Left cardiac atrium (tissue), 4 donors: ENCODE measurements around the gene ALG9. TPM values are rescaled to one million over a fixed set of nuclear protein-coding genes. Genes with fewer than 3 reads are reported as not detected.
"Not testable (repeated sequence)": the region's sequence is repeated elsewhere in the genome, so short reads cannot be mapped to it uniquely, and the experiment has no call there.

Source experiments
- ATAC-seq, 2 donors: fragments of 200-7000 bp; cut with Tn5 transposase; one replicate each; pipeline ENCODE4 v1.9.1; 2020; ENCODE audit warnings: mild to moderate bottlenecking in 2 of 2, moderate library complexity in 2 of 2
- DNase-seq: peaks from one replicate; pipeline ENCODE4 v3.0.0-alpha.2; 2020
- intact Hi-C, 2 donors: fragments of 100-400 bp; cut with DNase I; formaldehyde crosslinking; loops; one replicate each; pipeline versions ENCODE4 v1.14.1 to v1.15.1; 2022 to 2023
- total RNA-seq, 2 donors: library from RNA; stranded (reverse); fragmentation: NEBNext Ultra II Directional; extraction: Animal tissue kit (Norgen Biotek cat#: 25700); gene quantifications; one replicate each; pipeline ENCODE4 v1.2.1, GENCODE V29; 2021
- donor health status: DM: no; HTN: yes; CAD: no.
- donor health status: DM: no; HTN: yes; CAD: no; lungs with severe emphysema.
- donor health status: DM: yes; HTN: yes; CAD: no.
- donor health status: Dilated cardiomyopathy.

Gene ALG9
- total RNA-seq, 2 donors from 2014 or later = 31.5 to 116 TPM

DNA sequence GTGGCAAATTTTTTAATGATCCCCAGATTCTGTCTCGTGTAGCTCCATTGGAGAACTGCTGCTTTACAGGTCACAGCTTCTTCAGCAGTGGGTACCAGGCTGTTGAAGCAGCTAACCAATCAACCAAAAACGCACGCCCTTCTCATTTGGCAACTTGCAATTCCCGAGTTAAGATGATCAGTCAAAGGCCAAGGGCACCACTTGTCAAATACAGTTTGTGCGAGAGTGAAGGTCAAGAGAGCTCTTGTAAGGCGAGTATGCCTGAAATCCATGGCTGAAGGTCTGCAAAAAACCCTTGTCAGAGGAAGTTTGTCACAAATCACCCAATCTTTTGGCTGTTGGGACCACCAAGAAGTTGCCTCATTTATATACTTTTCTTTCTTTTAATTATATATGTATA is 92.3 kb downstream of the ALG9 start:
- intact Hi-C loops = loop anchor here in 1 of 2 donors (5.0 kb wide), 2 partner anchors 63 to 177 kb away; partner anchors contain the start of gene SIK2
- DNase-seq = no peak
- ATAC-seq = no peak

DNA sequence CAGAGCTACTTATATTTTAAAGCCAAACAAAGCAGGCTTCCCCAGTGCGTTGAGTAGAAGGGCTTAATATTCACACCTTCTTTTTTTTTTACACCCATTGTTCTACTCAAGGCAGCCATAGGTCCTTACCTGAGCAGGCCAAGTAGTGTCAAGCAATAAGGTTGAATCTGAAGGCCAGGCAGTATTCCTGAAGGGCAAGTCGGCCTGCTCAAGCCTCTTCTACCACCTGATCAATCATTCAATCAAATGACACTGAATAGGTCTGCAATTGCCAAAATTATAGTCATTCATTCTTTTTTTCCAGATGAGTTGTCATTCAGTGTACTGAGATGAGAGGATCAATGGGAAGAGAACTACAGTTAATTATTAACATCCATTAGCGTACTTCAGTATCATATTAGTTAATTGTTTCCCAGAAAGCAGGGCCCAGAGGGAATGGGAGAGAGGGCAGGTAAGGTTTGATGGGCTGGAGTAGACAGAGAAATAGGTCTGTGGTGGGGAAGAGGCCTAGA is 93.3 kb downstream of the ALG9 start:
- no peak for ATAC-seq
- intact Hi-C loops = loop anchor here in 1 of 2 donors (5.0 kb wide), 2 partner anchors 64 to 176 kb away; partner anchors contain the start of gene SIK2

DNA sequence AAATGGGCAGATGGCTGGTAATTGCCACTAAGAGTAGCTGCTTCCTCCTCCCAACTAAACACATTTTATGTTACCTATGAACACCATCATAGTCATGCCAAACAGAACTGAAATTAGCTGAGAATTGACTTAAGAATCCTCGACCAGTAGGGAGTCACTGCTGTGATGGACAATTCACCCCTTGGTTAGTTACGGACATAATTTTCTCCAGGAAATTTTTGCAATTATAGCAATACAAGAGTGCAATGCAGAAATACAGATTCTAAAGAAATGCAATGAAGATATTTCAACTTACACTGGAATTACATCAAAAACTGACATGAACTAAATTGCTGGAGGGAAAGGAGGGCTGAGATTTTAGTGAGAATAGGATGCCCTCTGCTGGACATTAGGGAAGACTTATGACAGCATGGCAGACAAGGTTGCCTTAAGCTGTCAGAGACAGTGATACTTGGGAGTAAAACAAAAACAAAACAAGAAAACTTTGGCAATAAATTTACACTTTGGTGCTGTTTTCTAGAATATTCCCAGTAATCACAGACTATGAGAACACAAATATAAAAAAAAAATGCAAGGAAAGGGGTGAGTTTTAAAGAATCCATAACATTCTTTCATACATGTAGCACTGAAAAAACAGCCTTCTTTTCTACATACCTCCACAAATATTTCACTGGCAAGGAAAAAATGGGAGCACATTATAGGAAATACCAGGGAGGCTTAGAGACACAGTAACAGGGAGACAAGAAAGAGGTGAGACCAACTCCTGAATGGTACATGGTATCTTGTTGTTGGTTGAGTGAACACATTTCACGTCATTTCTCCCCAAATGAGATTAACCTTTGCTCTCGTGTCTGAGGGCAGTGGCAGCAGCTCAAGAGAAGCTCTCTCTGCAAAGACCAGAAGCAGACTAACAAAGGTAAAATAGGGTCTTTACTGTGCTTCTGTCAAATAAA is 94.0 kb downstream of the ALG9 start:
- ATAC-seq (peak; percentile 84 to 88), DNase-seq (no peak)
- intact Hi-C loops = loop anchor here (1.0 to 5.0 kb wide), 3 partner anchors 65 to 175 kb away; partner anchors contain the start of gene SIK2 (in 2 of the 2)

More for the DNA sequence above, 93.3 kb downstream of the ALG9 start:
- DNase-seq = no peak

- intact Hi-C loops = loop anchor here (1.0 to 5.0 kb wide), 3 partner anchors 66 to 174 kb away; partner anchors contain the start of gene SIK2 (in 2 of the 2)
- DNase-seq (no peak), ATAC-seq (no peak)
Measured at GRCh38 chr11:111776398-111777093, 94.8 kb downstream of the ALG9 start.

DNA sequence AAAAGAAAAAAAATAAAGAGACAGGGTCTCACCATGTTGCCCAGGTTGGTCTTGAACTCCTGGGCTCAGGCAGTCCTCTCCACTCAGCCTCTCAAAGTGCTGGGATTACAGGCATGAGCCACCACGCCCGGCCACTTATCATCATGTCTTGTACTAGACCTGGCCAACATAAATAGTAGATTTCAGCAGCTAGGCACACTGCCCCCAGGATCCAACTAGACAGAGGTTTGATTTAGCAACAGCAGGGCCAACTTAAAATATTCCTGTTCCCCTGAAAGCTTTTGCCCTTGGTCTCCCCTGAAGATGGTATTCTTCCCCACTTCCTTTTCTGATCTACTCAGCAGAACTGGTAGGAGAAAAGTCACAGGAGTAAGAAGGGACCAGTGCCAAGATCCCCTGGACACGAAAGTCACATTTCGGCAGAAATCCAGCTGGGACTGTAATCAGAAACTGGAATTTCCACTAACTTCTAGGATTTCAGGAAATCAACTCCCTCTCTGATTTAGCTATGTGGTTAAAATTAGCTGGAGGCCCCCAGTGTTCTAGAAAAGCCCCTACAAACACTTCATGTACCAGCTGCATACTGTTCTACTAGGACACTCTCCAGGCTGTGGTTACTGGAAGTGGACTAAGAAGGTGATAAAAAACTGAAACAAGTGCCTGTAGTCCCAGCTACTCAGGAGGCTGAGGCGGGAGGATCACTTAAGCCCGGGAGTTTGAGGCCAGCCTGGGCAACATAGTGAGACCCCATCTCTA is 96.2 kb downstream of the ALG9 start:
- DNase-seq (peak; percentile 68), ATAC-seq (peak; percentile 53 to 76)
- intact Hi-C loops = loop anchor here in 1 of 2 donors (5.0 kb wide), 2 partner anchors 67 to 173 kb away; partner anchors contain the start of gene SIK2

GRCh38 chr11:111772535-111772934 is 98.8 kb downstream of the ALG9 start:
- ATAC-seq (no peak), DNase-seq (no peak)
- intact Hi-C loops = no loop called here

- DNase-seq, ATAC-seq, intact Hi-C loops: not testable (repeated sequence)
Measured at GRCh38 chr11:111771205-111771604, 100.2 kb downstream of the ALG9 start.

DNA sequence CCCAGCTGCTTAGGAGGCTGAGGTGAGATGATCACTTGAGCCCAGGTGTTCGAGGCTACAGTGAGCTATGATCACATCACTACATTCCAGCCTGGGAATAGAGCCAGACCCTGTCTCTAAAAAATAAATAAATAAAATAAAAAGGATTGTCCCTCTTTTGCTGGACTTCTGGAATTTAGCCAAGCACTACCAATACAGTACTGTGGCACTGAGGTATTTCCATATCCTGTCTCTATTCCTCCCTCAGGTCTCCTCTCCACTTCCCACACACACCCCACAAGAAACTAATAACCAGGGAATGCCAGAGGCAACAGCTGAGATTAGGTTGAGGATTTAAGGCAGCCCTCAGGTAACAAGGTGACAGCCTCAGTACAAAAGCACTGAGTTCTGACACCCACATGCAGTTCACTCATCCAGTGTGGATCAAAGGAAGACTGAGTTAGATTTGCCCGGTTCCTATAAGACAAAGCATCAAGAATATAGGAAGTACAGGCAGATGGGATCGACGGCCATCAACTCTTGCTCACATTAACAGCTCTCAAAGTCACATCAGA is 100.7 kb downstream of the ALG9 start:
- intact Hi-C loops = no loop called here
- ATAC-seq = no peak

GRCh38 chr11:111766834-111767142 is 104.6 kb downstream of the ALG9 start:
- intact Hi-C loops = loop anchor here in 1 of 2 donors (5.0 kb wide), 1 partner anchor 34 kb away; no protein-coding TSS in a partner anchor
- DNase-seq (no peak), ATAC-seq (peak in 1 of 2 donors; percentile 51)

More for the DNA sequence above, 100.7 kb downstream of the ALG9 start:
- DNase-seq = no peak

GRCh38 chr11:111765984-111766833 is 105.2 kb downstream of the ALG9 start, which contains the start of gene PPP2R1B:
Gene PPP2R1B, minus strand, starts transcription at chr11:111766389. Its CDS starts 28 bp downstream, at chr11:111766361.
- peak; percentile 78 for DNase-seq
- intact Hi-C loops = loop anchor here in 1 of 2 donors (5.0 kb wide), 1 partner anchor 34 kb away; no protein-coding TSS in a partner anchor
- ATAC-seq = peak; percentile 98 to 99

DNA sequence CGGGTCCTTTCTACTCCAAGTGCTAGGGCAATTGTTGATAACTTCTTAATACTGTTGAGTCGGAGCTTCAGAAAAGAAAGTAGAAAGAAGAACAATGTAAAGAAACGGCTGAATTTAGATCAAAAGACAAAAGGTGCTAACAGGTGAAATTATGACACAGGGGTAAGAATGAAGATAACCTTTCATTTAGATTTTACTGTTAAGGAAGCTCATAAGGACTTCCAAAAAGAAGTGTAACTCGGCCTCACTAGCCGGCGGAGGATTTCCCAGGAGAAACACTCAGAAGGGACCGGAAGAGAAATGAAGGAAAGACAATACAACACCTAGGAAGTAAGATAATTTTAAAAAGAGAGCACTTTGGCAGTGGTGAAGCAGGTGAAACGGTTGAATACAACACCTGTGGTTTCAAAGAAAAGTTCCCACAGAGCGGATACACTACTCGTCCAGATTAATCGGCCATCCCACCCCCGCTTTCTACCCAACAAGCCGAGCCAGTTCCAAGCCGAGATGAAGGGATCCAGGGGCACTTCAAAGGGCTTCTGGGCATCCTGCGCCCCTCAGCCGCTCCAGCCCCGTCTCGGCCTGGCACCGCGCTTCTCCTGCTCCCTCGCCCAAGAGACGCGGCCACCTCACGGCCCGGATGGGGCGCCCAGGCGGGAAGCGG is 105.9 kb downstream of the ALG9 start:
- intact Hi-C loops = loop anchor here in 1 of 2 donors (5.0 kb wide), 1 partner anchor 33 kb away; no protein-coding TSS in a partner anchor

GRCh38 chr11:111764621-111765020 is 106.8 kb downstream of the ALG9 start:
- ATAC-seq (no peak), DNase-seq (no peak)
- intact Hi-C loops = loop anchor here in 1 of 2 donors (5.0 kb wide), 1 partner anchor 32 kb away; no protein-coding TSS in a partner anchor

More for the DNA sequence above, 105.9 kb downstream of the ALG9 start:
- ATAC-seq (peak; percentile 46 to 60), DNase-seq (no peak)

- DNase-seq = no peak
- ATAC-seq = no peak
- intact Hi-C loops = no loop called here
Measured at GRCh38 chr11:111762981-111763643, 108.3 kb downstream of the ALG9 start.

GRCh38 chr11:111762526-111762925 is 108.9 kb downstream of the ALG9 start:
- intact Hi-C loops = no loop called here
- DNase-seq = no peak

GRCh38 chr11:111761036-111761435 is 110.3 kb downstream of the ALG9 start:
- DNase-seq (no peak), ATAC-seq (no peak)
- intact Hi-C loops = no loop called here

More at GRCh38 chr11:111762526-111762925, 108.9 kb downstream of the ALG9 start:
- no peak for ATAC-seq

DNA sequence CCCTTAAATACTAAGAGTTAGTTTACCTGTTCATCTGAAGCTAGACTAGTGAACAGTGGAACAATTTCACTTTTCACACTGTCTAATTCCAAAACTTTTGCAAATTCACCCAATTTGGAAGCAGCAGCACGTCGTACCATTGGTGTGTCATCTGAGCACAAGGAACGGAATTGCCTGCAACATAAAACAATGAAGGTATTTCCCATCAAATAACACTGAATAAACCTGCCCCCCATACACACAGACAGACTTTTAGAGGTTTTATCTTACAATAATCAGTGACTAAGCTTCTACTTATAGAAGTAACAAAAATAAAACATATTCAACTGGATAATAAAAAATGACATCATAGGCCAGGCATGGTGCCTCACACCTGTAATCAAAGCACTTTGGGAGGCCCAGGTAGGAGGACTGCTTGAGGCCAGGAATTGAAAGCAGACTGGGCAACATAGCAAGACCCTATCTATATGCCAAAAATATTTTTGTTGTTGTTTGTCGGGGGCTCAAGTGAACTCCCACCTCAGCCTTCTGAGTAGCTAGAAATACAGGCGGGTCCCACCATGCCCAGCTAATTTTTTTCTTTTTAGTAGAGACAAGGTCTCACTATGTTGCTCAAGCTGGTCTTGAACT is 111.5 kb downstream of the ALG9 start:
- intact Hi-C loops = no loop called here
- ATAC-seq = no peak

More for the DNA sequence above, 111.5 kb downstream of the ALG9 start:
- DNase-seq = no peak
